ENCODE data around the gene TBCE.

TBCE gene

DNA sequence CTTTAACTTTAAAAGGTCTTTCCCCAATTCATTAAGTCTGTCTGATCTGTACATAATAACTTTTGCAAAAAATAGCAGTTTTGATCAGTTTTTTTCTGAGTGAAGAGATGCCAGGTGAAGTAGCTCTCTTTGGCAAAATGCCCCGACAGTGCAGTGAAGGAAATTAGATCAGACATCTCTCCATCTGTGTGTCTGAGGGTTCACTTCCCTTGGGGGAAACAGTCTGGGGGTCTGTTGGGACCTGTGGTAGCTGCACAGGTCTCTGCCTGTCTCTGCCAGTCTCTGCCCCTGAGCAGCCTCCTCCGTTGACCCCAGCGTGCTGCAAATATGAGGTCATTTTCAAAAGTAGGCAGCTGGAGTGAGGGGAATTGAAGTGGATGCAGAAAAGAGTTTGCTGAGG, 54.5 kb downstream of the TBCE start:
- H3K4me3 ChIP-seq (replicated peaks in 1 of 2; ENCODE audit: low read depth in 2 of 2, low read length in 2 of 2) = no peak overlapping the region
- no peak for DNase-seq (ENCODE audit: low read depth in 2 of 2)
- TF ChIP-seq, protein P1, sequence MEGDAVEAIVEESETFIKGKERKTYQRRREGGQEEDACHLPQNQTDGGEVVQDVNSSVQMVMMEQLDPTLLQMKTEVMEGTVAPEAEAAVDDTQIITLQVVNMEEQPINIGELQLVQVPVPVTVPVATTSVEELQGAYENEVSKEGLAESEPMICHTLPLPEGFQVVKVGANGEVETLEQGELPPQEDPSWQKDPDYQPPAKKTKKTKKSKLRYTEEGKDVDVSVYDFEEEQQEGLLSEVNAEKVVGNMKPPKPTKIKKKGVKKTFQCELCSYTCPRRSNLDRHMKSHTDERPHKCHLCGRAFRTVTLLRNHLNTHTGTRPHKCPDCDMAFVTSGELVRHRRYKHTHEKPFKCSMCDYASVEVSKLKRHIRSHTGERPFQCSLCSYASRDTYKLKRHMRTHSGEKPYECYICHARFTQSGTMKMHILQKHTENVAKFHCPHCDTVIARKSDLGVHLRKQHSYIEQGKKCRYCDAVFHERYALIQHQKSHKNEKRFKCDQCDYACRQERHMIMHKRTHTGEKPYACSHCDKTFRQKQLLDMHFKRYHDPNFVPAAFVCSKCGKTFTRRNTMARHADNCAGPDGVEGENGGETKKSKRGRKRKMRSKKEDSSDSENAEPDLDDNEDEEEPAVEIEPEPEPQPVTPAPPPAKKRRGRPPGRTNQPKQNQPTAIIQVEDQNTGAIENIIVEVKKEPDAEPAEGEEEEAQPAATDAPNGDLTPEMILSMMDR (IDR thresholded peaks at IDR 0.05; ENCODE audit: low read depth, low read length) = no peak

DNA sequence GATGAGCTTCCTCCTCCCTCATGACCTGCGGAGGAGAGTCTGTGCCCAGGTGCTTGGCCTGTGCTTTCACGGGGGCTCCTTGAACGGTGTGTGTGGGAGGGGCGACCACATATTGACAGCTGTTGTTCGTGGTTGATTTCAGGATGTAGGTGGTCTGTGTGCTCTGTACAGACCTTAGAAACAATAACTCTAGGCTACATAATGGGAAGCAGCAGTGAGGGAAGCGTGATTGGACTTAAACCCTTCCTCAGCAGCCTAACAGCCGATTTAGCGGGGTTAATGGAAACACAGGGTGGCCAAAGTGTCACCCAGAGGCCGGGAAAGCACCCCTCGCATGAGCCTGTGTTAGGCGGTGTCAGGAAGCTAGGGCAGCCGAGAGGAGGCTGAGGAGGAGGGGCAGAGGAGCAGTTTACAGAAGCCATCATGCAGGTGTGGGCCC, 56.0 kb downstream of the TBCE start:
- no peak overlapping the region for H3K4me3 ChIP-seq (replicated peaks in 1 of 2; ENCODE audit: low read depth in 2 of 2, low read length in 2 of 2)
- no peak for DNase-seq (ENCODE audit: low read depth in 2 of 2)
- TF ChIP-seq, protein P1 (IDR thresholded peaks at IDR 0.05; ENCODE audit: low read depth, low read length) = no peak

DNA sequence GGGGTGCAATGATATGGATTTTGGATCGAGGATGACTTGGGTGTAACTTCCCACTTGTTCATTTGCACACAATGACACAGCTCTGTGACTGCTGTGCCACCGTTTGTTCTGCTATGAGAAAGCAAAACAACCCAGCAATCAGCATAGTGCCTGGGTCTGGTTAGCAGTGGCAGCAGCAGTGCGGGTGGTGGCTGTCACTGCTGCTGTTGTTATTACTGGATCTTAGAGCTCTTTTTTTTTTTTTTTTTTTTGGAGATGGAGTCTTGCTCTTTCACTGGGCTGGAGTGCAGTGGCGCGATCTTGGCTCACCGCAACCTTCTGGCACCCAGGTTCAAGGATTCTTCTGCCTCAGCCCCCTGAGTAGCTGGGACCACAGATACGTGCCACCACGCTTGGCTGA, 56.9 kb downstream of the TBCE start:
- TF ChIP-seq, protein P1 (IDR thresholded peaks at IDR 0.05; ENCODE audit: low read depth, low read length) = no peak
- no peak overlapping the region for H3K4me3 ChIP-seq (replicated peaks in 1 of 2; ENCODE audit: low read depth in 2 of 2, low read length in 2 of 2)
- no peak for DNase-seq (ENCODE audit: low read depth in 2 of 2)

DNA sequence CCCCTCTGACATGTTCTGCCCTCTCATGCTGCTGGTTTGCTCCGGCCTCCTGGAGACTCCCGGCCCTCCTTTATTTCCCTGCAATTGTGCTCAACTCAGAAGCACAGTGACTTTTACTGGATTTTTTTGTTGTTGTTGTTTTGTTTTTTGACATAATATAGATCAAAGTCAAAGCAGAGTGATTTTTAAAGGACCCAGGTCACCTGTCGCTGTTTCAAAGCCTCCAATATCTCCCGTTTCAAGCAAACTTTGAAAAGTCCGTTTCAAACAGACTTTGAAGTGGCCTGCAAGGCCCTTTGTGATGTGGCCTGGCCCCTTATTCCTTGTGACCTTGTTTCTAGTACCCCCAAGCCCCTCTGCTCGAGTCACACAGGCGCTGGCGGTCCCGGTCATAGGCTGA, 58.1 kb downstream of the TBCE start:
- TF ChIP-seq, protein P1 (IDR thresholded peaks at IDR 0.05; ENCODE audit: low read depth, low read length) = no peak
- H3K4me3 ChIP-seq (replicated peaks in 1 of 2; ENCODE audit: low read depth in 2 of 2, low read length in 2 of 2) = no peak overlapping the region

DNA sequence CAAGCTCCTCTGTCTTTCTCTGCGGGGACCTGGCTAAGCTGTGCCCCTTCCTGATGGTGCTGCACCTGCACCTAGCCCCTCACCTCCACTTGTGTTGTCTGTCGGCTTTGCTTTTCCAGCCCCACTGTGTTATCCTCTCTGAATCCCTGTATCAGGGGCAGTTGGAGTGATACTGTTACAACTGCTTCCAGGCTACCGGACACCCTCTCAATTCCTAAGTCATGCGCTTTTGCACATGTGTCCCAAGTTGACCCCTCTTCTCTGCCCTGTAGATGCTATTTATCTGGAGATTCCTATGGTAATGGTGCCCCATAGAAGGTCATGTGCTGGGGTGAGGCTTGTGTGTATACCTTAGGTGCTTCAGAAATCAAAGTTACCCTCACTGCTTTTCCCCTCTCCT, 58.9 kb downstream of the TBCE start:
- TF ChIP-seq, protein P1 (IDR thresholded peaks at IDR 0.05; ENCODE audit: low read depth, low read length) = no peak
- DNase-seq (ENCODE audit: low read depth in 2 of 2) = no peak
- H3K4me3 ChIP-seq (replicated peaks in 1 of 2; ENCODE audit: low read depth in 2 of 2, low read length in 2 of 2) = no peak overlapping the region

More for the DNA sequence above, 58.1 kb downstream of the TBCE start:
- no peak for DNase-seq (ENCODE audit: low read depth in 2 of 2)

DNA sequence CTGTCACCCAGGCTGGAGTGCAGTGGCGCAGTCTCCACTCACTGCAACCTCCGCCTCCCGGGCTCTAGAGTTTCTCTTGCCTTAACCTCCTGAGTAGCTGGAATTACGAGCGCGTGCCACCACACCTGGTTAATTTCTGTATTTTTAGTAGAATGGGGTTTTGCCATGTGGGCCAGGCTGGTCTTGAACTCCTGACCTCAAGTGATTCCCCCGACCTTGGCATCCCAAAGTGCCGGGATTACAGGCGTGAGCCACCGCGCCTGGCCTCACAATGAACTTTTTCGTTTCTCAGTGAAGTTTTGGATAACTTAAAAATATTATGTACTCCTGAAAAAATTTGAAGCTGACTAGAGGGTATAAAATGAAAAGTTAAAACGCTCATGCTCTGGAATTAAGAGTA, 59.5 kb downstream of the TBCE start:
- TF ChIP-seq, protein P1 (IDR thresholded peaks at IDR 0.05; ENCODE audit: low read depth, low read length) = no peak
- no peak for DNase-seq (ENCODE audit: low read depth in 2 of 2)
- H3K4me3 ChIP-seq (replicated peaks in 1 of 2; ENCODE audit: low read depth in 2 of 2, low read length in 2 of 2) = no peak overlapping the region

DNA sequence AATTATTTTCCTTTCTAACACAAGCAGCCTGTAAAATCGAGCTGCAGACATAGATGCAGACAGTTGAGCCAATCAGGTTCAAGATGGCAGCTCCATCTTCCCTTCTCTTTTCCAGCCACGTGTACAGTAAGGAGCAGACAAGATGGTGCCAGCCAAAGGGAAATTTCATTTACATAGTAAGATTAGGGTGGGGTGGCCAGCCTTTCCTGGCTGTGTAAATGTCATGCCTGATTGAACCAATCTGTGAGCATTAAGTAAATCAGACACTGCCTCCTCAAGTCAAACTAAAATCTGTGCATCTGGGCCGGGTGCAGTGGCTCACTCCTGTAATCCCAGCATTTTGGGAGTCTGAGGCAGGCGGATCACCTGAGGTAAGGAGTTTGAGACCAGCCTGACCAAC, 60.2 kb downstream of the TBCE start:
- TF ChIP-seq, protein P1 (IDR thresholded peaks at IDR 0.05; ENCODE audit: low read depth, low read length) = no peak
- no peak for DNase-seq (ENCODE audit: low read depth in 2 of 2)
- no peak overlapping the region for H3K4me3 ChIP-seq (replicated peaks in 1 of 2; ENCODE audit: low read depth in 2 of 2, low read length in 2 of 2)
